OCI-LY1 (cell line): Measurements from ENCODE around the gene TNFRSF12A.
"Not testable (repeated sequence)": the region's sequence is repeated elsewhere in the genome, so short reads cannot be mapped to it uniquely, and the experiment has no call there.

Source experiments
- H2AFZ ChIP-seq: fragments of 200-600 bp; sonication (generic), shearing (Covaris generic); 2 replicates; pipeline ENCODE4 v1.6.0; 2014; ENCODE audit warnings: antibody characterized with exemption, mild to moderate bottlenecking, low read length
- H3F3A ChIP-seq: fragments of 200-600 bp; sonication (generic), shearing (Covaris generic); 2 replicates; pipeline ENCODE4 v1.6.0; 2014; ENCODE audit warnings: mild to moderate bottlenecking, antibody characterized with exemption, low read length, moderate library complexity; ENCODE audit not compliant: insufficient read depth
- H3K27ac ChIP-seq: fragments of 200-600 bp; sonication (generic); 2 replicates; pipeline ENCODE4 v1.5.1; 2014; ENCODE audit warnings: low read length, mixed run types, mild to moderate bottlenecking, low read depth; ENCODE audit not compliant: poor library complexity, severe bottlenecking
- H3K27me3 ChIP-seq: fragments of 200-600 bp; sonication (generic); 2 replicates; pipeline ENCODE4 v1.6.0; 2014; ENCODE audit warnings: antibody characterized with exemption, mild to moderate bottlenecking, low read length, moderate library complexity; ENCODE audit not compliant: insufficient read depth
- H3K36me3 ChIP-seq: fragments of 200-600 bp; sonication (generic); 2 replicates; pipeline ENCODE4 v1.6.1; 2014; ENCODE audit warnings: mild to moderate bottlenecking, antibody characterized with exemption, low read length, moderate library complexity, mixed read lengths; ENCODE audit not compliant: insufficient read depth
- H3K4me1 ChIP-seq: fragments of 200-600 bp; sonication (generic); 2 replicates; pipeline ENCODE4 v1.5.1; 2014; ENCODE audit warnings: mild to moderate bottlenecking, low read length, moderate library complexity; ENCODE audit not compliant: insufficient read depth, severe bottlenecking
- H3K4me2 ChIP-seq: fragments of 200-600 bp; sonication (generic), shearing (Covaris generic); 2 replicates; pipeline ENCODE4 v1.6.1; 2014; ENCODE audit warnings: low read length
- H3K4me3 ChIP-seq: fragments of 200-600 bp; sonication (generic); 2 replicates; pipeline ENCODE4 v1.5.1; 2014; ENCODE audit warnings: low read length, low read depth, mild to moderate bottlenecking, mixed read lengths; ENCODE audit not compliant: poor library complexity, severe bottlenecking
- H3K79me2 ChIP-seq: fragments of 200-600 bp; shearing (Covaris generic); 2 replicates; pipeline ENCODE4 v1.6.1; 2016; ENCODE audit warnings: mixed run types, low read length, mixed read lengths; ENCODE audit not compliant: insufficient read depth
- H3K9ac ChIP-seq: fragments of 200-600 bp; sonication (generic), shearing (Covaris generic); 2 replicates; pipeline ENCODE4 v1.6.1; 2014; ENCODE audit warnings: mild to moderate bottlenecking, low read length, mixed read lengths
- H3K9me2 ChIP-seq: fragments of 200-600 bp; sonication (generic), shearing (Covaris generic); 2 replicates; pipeline ENCODE4 v1.6.1; 2014; ENCODE audit warnings: low read depth, mild to moderate bottlenecking, low read length, mixed read lengths
- H3K9me3 ChIP-seq: fragments of 200-600 bp; shearing (Covaris generic); 2 replicates; pipeline ENCODE4 v1.6.1; 2014; ENCODE audit warnings: low read length, mixed read lengths
- H4K20me1 ChIP-seq: fragments of 200-600 bp; sonication (generic), shearing (Covaris generic); 2 replicates; pipeline ENCODE4 v1.6.0; 2016; ENCODE audit warnings: mild to moderate bottlenecking, low read length; ENCODE audit not compliant: insufficient read depth
- EZH2 ChIP-seq: fragments of 200-600 bp; sonication (generic), shearing (Covaris generic); IDR thresholded peaks from 2 replicates; pipeline ENCODE4 v1.8.0; 2017; ENCODE audit warnings: borderline replicate concordance, mixed run types, mild to moderate bottlenecking, antibody characterized with exemption, low read length, moderate library complexity, mixed read lengths
- TF ChIP-seq, protein P1 (sequence below): fragments of 200-600 bp; sonication (generic), shearing (Covaris generic); IDR thresholded peaks from 2 replicates; pipeline ENCODE4 v1.5.1; 2017; ENCODE audit warnings: mild to moderate bottlenecking, antibody characterized with exemption, low read length, moderate library complexity, mixed read lengths

Gene TNFRSF12A

DNA sequence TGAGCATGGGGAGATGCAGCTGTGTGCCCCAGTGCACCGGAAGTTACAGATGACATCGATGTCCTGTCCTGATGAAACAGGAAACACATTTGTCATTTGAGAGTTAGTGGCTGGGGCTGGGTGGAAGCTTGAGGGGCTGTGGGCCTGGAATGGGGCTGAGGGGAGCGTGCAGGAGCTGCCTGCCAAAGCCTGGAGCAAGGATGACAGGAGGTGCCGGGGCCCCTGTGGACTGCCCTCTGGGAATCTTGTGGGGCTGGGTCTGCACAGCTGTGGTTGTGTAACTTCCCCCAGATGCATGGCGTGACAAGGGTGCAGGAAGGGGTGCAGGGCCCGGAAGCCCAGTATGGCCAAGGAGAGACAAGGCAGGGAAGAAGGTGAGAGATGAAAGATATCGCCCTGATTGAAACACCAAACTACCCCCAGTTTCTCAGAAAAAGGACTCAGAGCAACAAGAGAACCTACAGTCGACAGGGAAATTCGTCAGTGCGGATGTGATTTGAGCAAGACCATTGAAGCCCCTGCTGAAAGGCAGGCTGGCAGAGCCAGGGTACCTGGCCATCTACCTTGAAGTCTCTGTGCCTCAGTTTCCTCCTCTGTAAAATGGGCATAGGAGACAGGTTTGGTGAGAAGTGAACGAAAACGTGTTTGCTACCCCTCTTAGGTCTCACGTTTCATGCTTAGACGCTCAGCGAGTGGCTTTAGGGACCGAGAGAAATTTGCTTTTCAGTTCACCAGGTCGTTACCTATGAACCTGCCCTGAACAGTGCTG, 35.0 kb downstream of the TNFRSF12A start:
- H3K27ac ChIP-seq = no peak overlapping the region
- H3K36me3 ChIP-seq = no peaks in the 10 kb centered on the region
- no peaks in the 10 kb centered on the region for H4K20me1 ChIP-seq
- H3K9me3 ChIP-seq = no peaks in the 10 kb centered on the region
- H3K9ac ChIP-seq = no peak overlapping the region; the same call in 1 of the 2 replicates
- H3K4me3 ChIP-seq = peak overlapping the region; percentile 12
- no peak overlapping the region for H2AFZ ChIP-seq
- H3K4me1 ChIP-seq = peaks cover 20% of the 10 kb centered on the region
- H3K79me2 ChIP-seq = no peaks in the 10 kb centered on the region
- no peaks in the 10 kb centered on the region for H3K9me2 ChIP-seq
- H3K4me2 ChIP-seq = no peak overlapping the region; the same call in 1 of the 2 replicates
- H3K27me3 ChIP-seq = no peaks in the 10 kb centered on the region
- no peaks in the 10 kb centered on the region for H3F3A ChIP-seq
- TF ChIP-seq EZH2 = no peak
- TF ChIP-seq, protein P1, sequence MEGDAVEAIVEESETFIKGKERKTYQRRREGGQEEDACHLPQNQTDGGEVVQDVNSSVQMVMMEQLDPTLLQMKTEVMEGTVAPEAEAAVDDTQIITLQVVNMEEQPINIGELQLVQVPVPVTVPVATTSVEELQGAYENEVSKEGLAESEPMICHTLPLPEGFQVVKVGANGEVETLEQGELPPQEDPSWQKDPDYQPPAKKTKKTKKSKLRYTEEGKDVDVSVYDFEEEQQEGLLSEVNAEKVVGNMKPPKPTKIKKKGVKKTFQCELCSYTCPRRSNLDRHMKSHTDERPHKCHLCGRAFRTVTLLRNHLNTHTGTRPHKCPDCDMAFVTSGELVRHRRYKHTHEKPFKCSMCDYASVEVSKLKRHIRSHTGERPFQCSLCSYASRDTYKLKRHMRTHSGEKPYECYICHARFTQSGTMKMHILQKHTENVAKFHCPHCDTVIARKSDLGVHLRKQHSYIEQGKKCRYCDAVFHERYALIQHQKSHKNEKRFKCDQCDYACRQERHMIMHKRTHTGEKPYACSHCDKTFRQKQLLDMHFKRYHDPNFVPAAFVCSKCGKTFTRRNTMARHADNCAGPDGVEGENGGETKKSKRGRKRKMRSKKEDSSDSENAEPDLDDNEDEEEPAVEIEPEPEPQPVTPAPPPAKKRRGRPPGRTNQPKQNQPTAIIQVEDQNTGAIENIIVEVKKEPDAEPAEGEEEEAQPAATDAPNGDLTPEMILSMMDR = no peak

DNA sequence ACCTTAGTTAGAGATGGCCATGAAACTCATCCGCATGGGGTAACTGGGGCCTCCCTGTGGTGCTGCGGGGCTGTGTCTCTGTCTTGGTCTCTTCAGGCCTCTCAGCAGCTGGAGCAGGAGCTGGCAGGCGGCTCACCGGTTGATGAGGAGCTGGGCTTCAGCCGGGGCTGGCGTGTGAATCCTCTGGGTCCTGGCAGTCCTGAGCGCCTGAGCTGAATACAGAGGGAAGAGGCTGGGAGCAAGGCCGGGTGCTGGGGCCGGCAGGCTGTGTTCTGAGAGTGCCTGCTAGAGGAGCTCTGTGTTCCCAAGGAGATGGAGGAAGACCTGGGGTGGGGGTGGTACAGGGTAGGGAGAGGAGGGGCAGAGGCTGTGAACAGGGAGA, 35.6 kb downstream of the TNFRSF12A start:
- H3K27me3 ChIP-seq, H3K4me2 ChIP-seq, H3K9me2 ChIP-seq, H2AFZ ChIP-seq, H3K27ac ChIP-seq, H3K9me3 ChIP-seq, H3K4me3 ChIP-seq, H3K36me3 ChIP-seq, H4K20me1 ChIP-seq, H3F3A ChIP-seq, H3K9ac ChIP-seq, H3K79me2 ChIP-seq: not testable (repeated sequence)
- peaks cover 20% of the 10 kb centered on the region for H3K4me1 ChIP-seq

DNA sequence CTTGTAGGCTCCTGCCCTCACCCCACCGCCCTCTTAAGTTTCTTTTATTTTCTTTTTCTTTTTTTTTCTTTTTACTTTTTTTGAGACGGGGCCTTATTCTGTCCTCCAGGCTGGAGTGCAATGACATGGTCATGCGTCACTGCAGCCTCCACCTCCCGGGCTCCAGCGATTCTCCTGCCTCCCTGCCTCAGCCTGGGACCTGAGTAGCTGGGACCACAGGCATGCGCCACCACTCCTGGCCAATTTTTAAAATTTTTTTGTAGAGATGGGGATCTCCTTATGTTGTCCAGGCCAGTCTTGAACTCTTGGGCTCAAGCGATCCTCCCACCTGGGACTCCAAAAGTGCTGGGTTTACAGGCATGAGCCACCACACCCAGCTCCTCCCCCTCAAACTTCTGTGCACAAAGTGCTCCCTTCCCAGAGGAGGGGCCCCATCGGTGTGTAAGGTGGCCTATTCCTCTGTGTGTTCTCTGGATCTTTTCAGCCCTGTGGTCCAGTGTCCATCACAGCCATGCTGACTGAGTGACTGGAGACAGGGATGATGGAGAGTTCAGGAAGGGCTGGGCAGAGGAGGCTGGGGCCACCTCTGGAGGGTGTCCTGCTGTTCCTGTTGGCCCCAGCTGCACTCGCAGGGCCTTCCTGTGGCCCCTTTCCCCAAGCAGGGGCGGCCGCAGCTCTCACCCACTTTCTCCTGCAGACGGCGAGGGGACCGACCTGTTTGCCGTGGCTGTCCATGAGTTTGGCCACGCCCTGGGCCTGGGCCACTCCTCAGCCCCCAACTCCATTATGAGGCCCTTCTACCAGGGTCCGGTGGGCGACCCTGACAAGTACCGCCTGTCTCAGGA, 36.4 kb downstream of the TNFRSF12A start:
- H3K9me2 ChIP-seq = no peaks in the 10 kb centered on the region
- H3K36me3 ChIP-seq = no peaks in the 10 kb centered on the region
- no peaks in the 10 kb centered on the region for H3F3A ChIP-seq
- no peaks in the 10 kb centered on the region for H3K9me3 ChIP-seq
- H2AFZ ChIP-seq = no peak overlapping the region
- no peak overlapping the region for H3K4me2 ChIP-seq
- H4K20me1 ChIP-seq = no peaks in the 10 kb centered on the region
- no peak overlapping the region for H3K9ac ChIP-seq
- H3K4me1 ChIP-seq = peaks cover 20% of the 10 kb centered on the region
- no peaks in the 10 kb centered on the region for H3K79me2 ChIP-seq
- TF ChIP-seq EZH2 = no peak
- no peak overlapping the region for H3K4me3 ChIP-seq
- no peaks in the 10 kb centered on the region for H3K27me3 ChIP-seq
- H3K27ac ChIP-seq = no peak overlapping the region
